Stimulated activated CD4-positive, alpha-beta T cell treated with anti-CD3 and anti-CD28 coated beads, Interleukin-1b, Interleukin-23, amount 100 ng/mL, for 1 hour (primary cell): ENCODE data around the gene IGFL2.

ENCODE experiments used
- DNase-seq, 2 donors: peaks; one replicate each; pipeline ENCODE4 v3.0.0-alpha.2; 2020; ENCODE audit warnings: low read depth in 2 of 2

IGFL2 gene

DNA sequence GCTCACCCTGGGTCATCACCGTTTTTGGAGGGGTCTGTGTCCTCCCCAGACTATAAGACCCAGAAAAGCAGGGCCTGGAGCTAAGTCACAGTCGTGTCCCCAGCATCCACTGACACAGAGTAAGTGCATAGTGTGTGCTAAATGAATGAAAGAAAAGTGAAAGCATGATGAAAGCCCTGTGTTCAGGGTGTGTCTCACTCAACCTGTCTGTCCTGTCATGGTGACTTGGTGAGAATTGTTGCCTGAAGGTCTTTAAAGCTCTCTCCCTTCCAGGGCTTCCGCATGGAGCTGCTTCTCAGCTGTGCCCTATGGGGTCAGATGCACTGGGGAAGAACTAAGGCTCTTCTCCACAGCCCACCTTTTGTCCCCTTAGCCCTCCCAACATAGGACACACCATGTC lies 61.0 kb downstream of the IGFL2 start:
- DNase-seq: no peak

DNA sequence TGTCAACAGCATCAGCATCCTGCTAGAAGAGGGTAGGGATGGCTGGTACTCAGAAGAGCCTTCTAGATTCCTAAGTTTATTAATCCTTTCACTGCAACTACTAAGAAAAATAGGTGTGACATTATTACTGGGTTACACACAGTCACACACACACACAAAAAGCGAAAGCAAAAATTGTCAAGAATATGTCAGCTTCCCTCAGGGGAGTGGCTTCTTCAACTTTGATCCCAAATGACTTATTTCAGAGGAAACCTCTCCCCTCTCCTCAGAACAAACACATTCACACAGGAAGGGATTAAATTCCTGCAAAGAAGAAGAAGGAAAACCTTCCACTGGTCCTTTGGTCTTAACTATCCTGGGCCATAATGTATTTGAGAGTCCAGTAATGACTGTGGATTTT lies 61.4 kb downstream of the IGFL2 start:
- DNase-seq: no peak

DNA sequence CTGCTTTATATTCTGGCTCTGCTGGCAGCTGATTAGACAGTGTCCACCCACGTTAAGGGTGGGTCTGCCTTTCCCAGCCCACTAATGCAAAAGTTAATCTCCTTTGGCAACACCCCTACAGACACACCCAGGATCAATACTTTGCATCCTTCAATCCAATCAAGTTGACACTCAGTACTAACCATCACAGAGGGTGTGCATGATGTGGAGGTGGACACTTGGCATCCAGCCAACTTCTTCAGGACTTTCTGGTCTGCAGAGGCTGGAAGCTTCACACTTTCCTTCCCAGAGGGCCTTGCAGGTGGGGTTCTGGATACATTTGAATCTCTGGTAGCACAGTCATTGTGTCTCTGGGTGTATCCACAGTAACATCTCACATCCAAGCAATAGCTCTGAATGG lies 62.6 kb downstream of the IGFL2 start:
- DNase-seq: no peak
